Osteoblast (primary cell): ENCODE results near the gene FAM20C. TPM values are rescaled to one million over a fixed set of nuclear protein-coding genes. Genes with fewer than 3 reads are reported as not detected.

ENCODE experiments used
- DNase-seq: peaks from one replicate; pipeline ENCODE4 v3.0.0; 2011; ENCODE audit warnings: low spot score, mixed read lengths; ENCODE audit not compliant: insufficient read length; ENCODE audit errors: missing footprints
- H2AFZ ChIP-seq: 2 replicates; pipeline ENCODE4 v1.6.0; 2011; ENCODE audit warnings: mild to moderate bottlenecking, low read length
- H3K27ac ChIP-seq: 2 replicates; pipeline ENCODE4 v1.5.1; 2011; ENCODE audit warnings: mild to moderate bottlenecking, low read depth, low read length, moderate library complexity
- H3K27me3 ChIP-seq: 2 replicates; pipeline ENCODE4 v1.6.0; 2012; ENCODE audit warnings: mild to moderate bottlenecking, control low read depth, inconsistent platforms, low read length, moderate library complexity; ENCODE audit not compliant: insufficient read depth
- H3K36me3 ChIP-seq: 2 replicates; pipeline ENCODE4 v1.5.1; 2011; ENCODE audit warnings: mild to moderate bottlenecking, low read length, control low read depth, moderate library complexity; ENCODE audit not compliant: insufficient read depth
- H3K4me1 ChIP-seq: 2 replicates; pipeline ENCODE4 v1.5.1; 2011; ENCODE audit warnings: mild to moderate bottlenecking, low read length, control low read depth, moderate library complexity; ENCODE audit not compliant: insufficient read depth
- H3K4me2 ChIP-seq: 2 replicates; pipeline ENCODE4 v1.6.0; 2011; ENCODE audit warnings: mild to moderate bottlenecking, low read length; ENCODE audit not compliant: insufficient read depth
- H3K4me3 ChIP-seq: fragments of 200-600 bp; sonication (generic); 3 replicates; pipeline ENCODE4 v1.5.1; 2012; ENCODE audit warnings: mild to moderate bottlenecking, low read length, inconsistent platforms; ENCODE audit not compliant: insufficient read depth
- H3K79me2 ChIP-seq: 2 replicates; pipeline ENCODE4 v1.6.0; 2012; ENCODE audit warnings: mild to moderate bottlenecking, low read length, control low read depth, inconsistent platforms; ENCODE audit not compliant: insufficient read depth
- H3K9me3 ChIP-seq: 2 replicates; pipeline ENCODE4 v1.5.1; 2011; ENCODE audit warnings: low read depth, low read length, control low read depth
- H4K20me1 ChIP-seq: 2 replicates; pipeline ENCODE4 v1.6.0; 2012; ENCODE audit warnings: mild to moderate bottlenecking, low read length, control low read depth; ENCODE audit not compliant: insufficient read depth
- total RNA-seq: library from RNA; depleted of rRNA; stranded (reverse); fragments of >200 nt; gene quantifications from 2 replicates; pipeline ENCODE4 v1.2.3, GENCODE V29; 2012
- TF ChIP-seq, protein P1 (sequence below): IDR thresholded peaks from 2 replicates; pipeline ENCODE4 v1.5.1; 2011; ENCODE audit warnings: mild to moderate bottlenecking, low read depth, low read length, moderate library complexity; ENCODE audit errors: extremely low read depth

Gene FAM20C
- total RNA-seq, 1 donor = 46.0 TPM

DNA sequence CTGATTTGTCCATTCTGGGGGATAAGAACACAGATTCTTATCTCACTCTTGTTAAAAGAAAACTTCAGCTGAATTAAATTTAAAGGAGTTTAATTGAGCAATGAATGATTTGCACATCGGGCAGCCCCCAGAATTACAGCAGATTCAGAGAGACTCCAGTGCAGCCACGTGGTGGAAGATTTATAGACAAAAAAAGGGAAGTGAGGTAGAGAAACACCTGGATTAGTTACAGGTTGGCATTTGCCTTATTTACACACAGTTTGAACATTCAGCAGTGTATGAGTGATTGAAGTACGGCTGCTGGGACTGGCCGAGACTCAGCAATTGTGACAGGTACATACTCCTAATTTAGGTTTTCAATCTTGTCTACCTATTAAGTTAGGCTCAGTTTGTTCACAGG is 46.5 kb upstream of the FAM20C start:
- Histone ChIP-seq H3K27ac (no peak overlapping the region), H3K4me2 (no peak overlapping the region), H3K36me3 (no peaks in the 10 kb centered on the region), H3K4me3 (no peak overlapping the region), H3K9me3 (no peaks in the 10 kb centered on the region), H3K4me1 (peaks cover 20% of the 10 kb centered on the region), H2AFZ (no peak overlapping the region), H3K79me2 (no peaks in the 10 kb centered on the region), H3K27me3 (peaks cover 5% of the 10 kb centered on the region), H4K20me1 (no peaks in the 10 kb centered on the region)
- peak; percentile 48 for DNase-seq
- TF ChIP-seq, protein P1, sequence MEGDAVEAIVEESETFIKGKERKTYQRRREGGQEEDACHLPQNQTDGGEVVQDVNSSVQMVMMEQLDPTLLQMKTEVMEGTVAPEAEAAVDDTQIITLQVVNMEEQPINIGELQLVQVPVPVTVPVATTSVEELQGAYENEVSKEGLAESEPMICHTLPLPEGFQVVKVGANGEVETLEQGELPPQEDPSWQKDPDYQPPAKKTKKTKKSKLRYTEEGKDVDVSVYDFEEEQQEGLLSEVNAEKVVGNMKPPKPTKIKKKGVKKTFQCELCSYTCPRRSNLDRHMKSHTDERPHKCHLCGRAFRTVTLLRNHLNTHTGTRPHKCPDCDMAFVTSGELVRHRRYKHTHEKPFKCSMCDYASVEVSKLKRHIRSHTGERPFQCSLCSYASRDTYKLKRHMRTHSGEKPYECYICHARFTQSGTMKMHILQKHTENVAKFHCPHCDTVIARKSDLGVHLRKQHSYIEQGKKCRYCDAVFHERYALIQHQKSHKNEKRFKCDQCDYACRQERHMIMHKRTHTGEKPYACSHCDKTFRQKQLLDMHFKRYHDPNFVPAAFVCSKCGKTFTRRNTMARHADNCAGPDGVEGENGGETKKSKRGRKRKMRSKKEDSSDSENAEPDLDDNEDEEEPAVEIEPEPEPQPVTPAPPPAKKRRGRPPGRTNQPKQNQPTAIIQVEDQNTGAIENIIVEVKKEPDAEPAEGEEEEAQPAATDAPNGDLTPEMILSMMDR = no peak

DNA sequence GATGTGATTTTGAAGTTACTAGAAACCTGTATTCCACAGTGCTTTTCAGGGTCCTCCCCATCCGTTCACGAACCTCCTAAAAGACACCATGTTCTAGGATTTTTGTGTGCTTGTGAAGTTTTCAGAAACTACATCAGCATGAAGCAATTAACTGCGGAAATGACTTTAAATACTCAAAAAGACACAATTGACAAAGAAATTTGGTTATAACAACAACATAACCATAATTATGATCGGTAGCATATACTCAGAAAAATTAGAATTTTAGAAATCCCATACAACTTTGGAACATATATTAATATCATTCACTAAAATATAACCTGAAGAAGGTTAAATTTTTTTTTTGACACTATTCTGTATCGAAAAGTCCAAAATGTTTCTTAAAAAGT is 43.8 kb upstream of the FAM20C start:
- Histone ChIP-seq H3K4me1 (peaks cover 24% of the 10 kb centered on the region), H3K4me2 (peak overlapping the region; percentile 88), H4K20me1 (no peaks in the 10 kb centered on the region), H3K27me3 (no peaks in the 10 kb centered on the region), H3K79me2 (no peaks in the 10 kb centered on the region), H3K36me3 (no peaks in the 10 kb centered on the region), H2AFZ (peak overlapping the region; percentile 98), H3K4me3 (peak overlapping the region; percentile 80), H3K27ac (peak overlapping the region; percentile 87), H3K9me3 (no peaks in the 10 kb centered on the region)
- DNase-seq = no peak
- TF ChIP-seq, protein P1 = no peak

DNA sequence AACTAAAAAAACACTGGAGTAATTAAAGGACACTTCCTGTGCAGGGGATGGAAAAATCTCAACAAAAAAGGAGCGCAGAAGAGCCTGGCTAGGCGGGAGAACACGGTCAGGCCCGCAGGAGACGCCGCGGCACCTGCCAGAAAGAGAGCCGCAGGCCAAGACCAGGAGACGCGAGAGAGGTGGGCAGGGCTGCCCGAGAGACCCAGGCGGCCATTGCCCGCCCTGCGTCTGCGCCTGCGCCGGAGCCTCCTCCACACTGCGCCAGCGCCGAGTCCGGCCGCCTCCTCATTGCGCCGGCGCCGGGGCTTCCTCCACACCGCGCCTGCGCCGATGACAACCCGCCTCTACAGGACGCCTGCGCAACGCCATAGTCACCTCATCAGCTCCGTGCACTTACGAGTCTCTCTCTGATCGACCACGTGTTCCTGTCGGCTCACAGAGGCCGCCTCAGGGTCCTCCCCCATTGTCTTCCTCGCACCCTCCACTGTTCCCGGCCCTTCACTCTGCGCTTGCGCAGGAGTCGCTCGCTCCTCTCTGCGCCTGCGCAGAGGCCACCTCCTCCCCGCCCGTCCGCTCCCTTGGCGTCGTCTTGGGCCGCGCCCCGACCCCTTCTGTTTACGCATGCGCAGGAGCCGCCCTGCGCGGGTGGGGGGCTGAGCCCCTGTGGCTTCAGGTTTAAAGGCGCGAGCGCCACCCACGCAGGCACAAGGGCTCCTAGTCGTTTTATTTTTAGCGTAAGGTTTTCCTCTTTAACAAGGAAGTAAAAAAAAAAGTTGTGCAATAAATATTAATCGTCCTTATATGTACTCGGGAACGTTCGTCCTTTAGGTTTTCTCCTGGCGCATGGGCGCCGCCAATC is 43.2 kb upstream of the FAM20C start:
- peak overlapping the region; percentile 80 for H3K4me3 ChIP-seq
- H4K20me1 ChIP-seq = no peaks in the 10 kb centered on the region
- peak; percentile 99 for DNase-seq
- H3K27me3 ChIP-seq = no peaks in the 10 kb centered on the region
- peaks cover 24% of the 10 kb centered on the region for H3K4me1 ChIP-seq
- no peaks in the 10 kb centered on the region for H3K9me3 ChIP-seq
- H3K4me2 ChIP-seq = peak overlapping the region; percentile 88
- H3K79me2 ChIP-seq = no peaks in the 10 kb centered on the region
- H3K27ac ChIP-seq = peak overlapping the region; percentile 87
- H2AFZ ChIP-seq = peak overlapping the region; percentile 98
- no peaks in the 10 kb centered on the region for H3K36me3 ChIP-seq
- TF ChIP-seq, protein P1 = no peak

DNA sequence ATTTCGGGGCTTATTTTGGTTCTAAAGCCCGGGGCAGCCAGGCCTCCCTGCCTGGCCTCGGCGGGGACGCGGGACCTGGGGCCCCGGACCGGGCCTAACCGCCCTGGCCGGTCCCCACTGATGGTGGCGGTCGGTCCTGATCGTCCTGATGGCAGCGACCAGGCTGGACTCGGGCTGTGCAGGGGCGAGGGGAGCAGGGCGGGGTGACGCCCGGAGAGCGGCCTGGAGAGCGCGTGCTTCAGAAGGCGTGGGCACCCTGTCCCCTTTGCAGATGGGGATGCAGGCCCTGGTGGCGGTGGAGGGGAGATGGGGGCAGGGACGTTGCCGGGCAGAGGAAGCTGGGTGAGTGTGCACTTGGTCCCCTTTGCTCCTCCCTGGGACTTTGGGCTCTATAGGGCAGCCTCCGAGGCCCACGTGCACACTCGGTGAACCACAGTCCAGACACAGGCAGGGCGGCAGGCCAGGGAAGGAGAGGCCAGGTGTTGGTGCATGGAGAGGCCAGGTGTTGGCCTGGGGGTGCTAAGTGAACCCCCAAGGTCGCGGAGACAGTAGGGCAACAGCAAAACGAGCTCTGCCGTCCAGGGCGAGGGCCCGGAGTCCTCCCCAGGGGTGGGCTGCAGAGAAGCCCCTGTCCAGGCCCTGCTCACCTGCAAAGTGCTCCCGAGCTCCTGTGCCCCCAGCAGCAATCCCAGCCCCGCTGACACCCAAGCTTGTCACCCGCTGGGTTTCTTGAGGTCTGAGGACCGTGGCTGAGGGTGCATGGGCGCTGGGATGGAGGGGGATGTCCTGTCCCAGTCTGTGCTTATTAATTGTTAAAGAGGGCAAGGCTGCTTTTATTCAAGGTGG is 42.4 kb upstream of the FAM20C start:
- H3K4me3 ChIP-seq = peak overlapping the region; percentile 80
- peak; percentile 22 for DNase-seq
- no peaks in the 10 kb centered on the region for H3K27me3 ChIP-seq
- peaks cover 24% of the 10 kb centered on the region for H3K4me1 ChIP-seq
- peak overlapping the region; percentile 87 for H3K27ac ChIP-seq
- H4K20me1 ChIP-seq = no peaks in the 10 kb centered on the region
- peak overlapping the region; percentile 86 for H2AFZ ChIP-seq
- TF ChIP-seq, protein P1 = no peak
- H3K79me2 ChIP-seq = no peaks in the 10 kb centered on the region
- H3K4me2 ChIP-seq = peak overlapping the region; percentile 88
- H3K9me3 ChIP-seq = no peaks in the 10 kb centered on the region
- no peaks in the 10 kb centered on the region for H3K36me3 ChIP-seq
